ENCODE data around the gene STARD10. TPM values are rescaled to one million over a fixed set of nuclear protein-coding genes. Genes with fewer than 3 reads are reported as not detected.

The STARD10 gene
- total RNA-seq, 4 donors from 2014 or later: 26.6 to 75.4 (median 58.1) TPM

- DNase-seq (ENCODE audit: extremely low spot score): no peak
- no peaks in the 10 kb centered on the region for H3K9me3 ChIP-seq
- H3K27me3 ChIP-seq: no peaks in the 10 kb centered on the region
- intact Hi-C loops (cut with DNase I): no loop called here
- TF ChIP-seq EP300 (IDR thresholded peaks at IDR 0.05) (no peak), CTCF (IDR thresholded peaks at IDR 0.05) (no peak), POLR2AphosphoS5 (IDR thresholded peaks at IDR 0.05) (no peak), POLR2A (IDR thresholded peaks at IDR 0.05; ENCODE audit: low read depth) (no peak)
- peaks cover 60 to 100% (median 99%) of the 10 kb centered on the region in 4 donors for H3K36me3 ChIP-seq
- no peak overlapping the region for H3K4me3 ChIP-seq
- H3K27ac ChIP-seq (replicated peaks in 1 of 4): no peak overlapping the region
- peaks cover 23 to 33% (median 26%) of the 10 kb centered on the region in 4 donors for H3K4me1 ChIP-seq
- 96% methylated on average over 9 of the region's 9 CpGs for WGBS
Measured at GRCh38 chr11:72707032-72707431, 86.8 kb downstream of the STARD10 start.

DNA sequence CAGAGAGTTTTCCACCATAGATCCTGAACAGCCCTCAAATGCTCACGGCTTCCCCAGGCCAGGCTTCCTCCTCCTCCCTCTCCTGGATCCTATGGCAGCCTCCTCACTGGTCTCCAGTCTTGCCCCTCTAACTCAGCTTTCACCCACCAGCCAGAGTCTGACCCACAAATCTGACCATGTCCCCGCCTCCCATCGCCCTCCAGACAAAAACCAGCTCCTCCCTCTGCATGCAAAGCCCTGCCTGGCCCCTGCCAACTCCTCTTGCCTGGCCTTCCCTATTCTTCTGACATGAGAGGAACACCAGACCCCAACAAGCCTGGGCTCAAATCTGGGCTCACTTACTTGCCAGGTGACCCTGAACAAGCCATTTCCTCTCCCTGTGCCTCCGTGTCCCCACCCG lies 87.3 kb downstream of the STARD10 start:
- intact Hi-C loops (cut with DNase I): no loop called here
- no peak overlapping the region for H3K27ac ChIP-seq (replicated peaks in 1 of 4)
- DNase-seq (ENCODE audit: extremely low spot score): no peak
- H3K27me3 ChIP-seq: no peaks in the 10 kb centered on the region
- H3K4me1 ChIP-seq: peaks cover 20 to 36% (median 25%) of the 10 kb centered on the region in 4 donors
- H3K9me3 ChIP-seq: no peaks in the 10 kb centered on the region
- peaks cover 56 to 100% (median 99%) of the 10 kb centered on the region in 4 donors for H3K36me3 ChIP-seq
- WGBS: 85% methylated on average over 5 of the region's 5 CpGs
- TF ChIP-seq POLR2A (IDR thresholded peaks at IDR 0.05; ENCODE audit: low read depth) (no peak), POLR2AphosphoS5 (IDR thresholded peaks at IDR 0.05) (no peak), CTCF (IDR thresholded peaks at IDR 0.05) (no peak), EP300 (IDR thresholded peaks at IDR 0.05) (no peak)
- H3K4me3 ChIP-seq: no peak overlapping the region

- 87% methylated on average over 8 of the region's 12 CpGs for WGBS
- no peak overlapping the region for H3K27ac ChIP-seq (replicated peaks in 1 of 4)
- H3K36me3 ChIP-seq: peaks cover 63 to 100% (median 100%) of the 10 kb centered on the region in 4 donors
- TF ChIP-seq CTCF (IDR thresholded peaks at IDR 0.05) (no peak), POLR2AphosphoS5 (IDR thresholded peaks at IDR 0.05) (no peak), POLR2A (IDR thresholded peaks at IDR 0.05; ENCODE audit: low read depth) (no peak), EP300 (IDR thresholded peaks at IDR 0.05) (no peak)
- H3K4me1 ChIP-seq: peaks cover 20 to 37% (median 28%) of the 10 kb centered on the region in 4 donors
- H3K27me3 ChIP-seq: no peaks in the 10 kb centered on the region
- no peaks in the 10 kb centered on the region for H3K9me3 ChIP-seq
- intact Hi-C loops (cut with DNase I): no loop called here
- DNase-seq (ENCODE audit: extremely low spot score): no peak
- no peak overlapping the region for H3K4me3 ChIP-seq
Measured at GRCh38 chr11:72705442-72706365, 88.1 kb downstream of the STARD10 start.

GRCh38 chr11:72704783-72705265 lies 89.0 kb downstream of the STARD10 start:
- H3K36me3 ChIP-seq: peaks cover 70 to 100% (median 100%) of the 10 kb centered on the region in 4 donors

More at GRCh38 chr11:72704783-72705265, 89.0 kb downstream of the STARD10 start:
- no peak for DNase-seq (ENCODE audit: extremely low spot score)
- no peaks in the 10 kb centered on the region for H3K27me3 ChIP-seq
- intact Hi-C loops (cut with DNase I): no loop called here
- H3K9me3 ChIP-seq: no peaks in the 10 kb centered on the region
- WGBS: 55% methylated on average over 4 of the region's 4 CpGs
- peak overlapping the region in 1 of 4 donors; percentile 71 for H3K27ac ChIP-seq (replicated peaks in 1 of 4)
- H3K4me3 ChIP-seq: no peak overlapping the region
- no peak for TF ChIP-seq CTCF (IDR thresholded peaks at IDR 0.05)
- TF ChIP-seq POLR2AphosphoS5 (IDR thresholded peaks at IDR 0.05): no peak
- peaks cover 22 to 44% (median 36%) of the 10 kb centered on the region in 4 donors for H3K4me1 ChIP-seq

Small RNAs within 50 kb of the gene (small RNA-seq; reads per million reads assigned to genes)
- gene MIR4692: 0 reads per million in 3 donors
- gene RF00019: 0 reads per million in 3 donors

Other genes starting within 250 kb of the STARD10 start
- gene PDE2A, start 119.6 kb downstream of the STARD10 start, total RNA-seq: 10 to 100 TPM; 40.6 to 68.8 (median 47.6) TPM
- gene ARAP1, start 41.6 kb downstream of the STARD10 start, total RNA-seq: 100 to 1,000 TPM in 3 of 4 donors, 10 to 100 TPM in 1; 83.7 to 115 (median 110) TPM
- gene ATG16L2, start 20.4 kb upstream of the STARD10 start, total RNA-seq: 10 to 100 TPM; 11.8 to 19.3 (median 18.2) TPM